ENCODE data around the gene MYOZ2. TPM values are rescaled to one million over a fixed set of nuclear protein-coding genes. Genes with fewer than 3 reads are reported as not detected.
"Not testable (repeated sequence)": the region's sequence is repeated elsewhere in the genome, so short reads cannot be mapped to it uniquely, and the experiment has no call there.

The MYOZ2 gene
- total and polyA plus RNA-seq, 2 experiments from 2014 or later, result 0.22 to 0.59 TPM

DNA sequence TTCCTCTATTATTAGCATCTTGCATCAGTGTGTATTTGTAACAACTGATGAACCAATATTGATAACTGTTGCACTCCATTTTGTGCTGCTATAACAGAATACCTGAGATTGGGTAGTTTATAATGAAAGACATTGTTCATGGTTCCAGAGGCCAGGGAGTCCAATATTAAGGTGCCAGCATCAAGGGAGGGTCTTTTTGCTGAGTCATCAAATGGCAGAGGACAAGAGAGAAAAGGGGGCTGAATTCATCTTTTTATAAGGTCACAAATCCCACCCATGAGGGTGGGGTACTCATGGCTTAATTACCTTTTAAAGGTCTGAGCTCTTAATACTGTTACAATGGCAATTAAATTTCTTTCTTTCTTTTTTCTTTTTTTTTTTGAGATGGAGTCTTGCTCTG is 7.2 kb downstream of the MYOZ2 start:
- in situ Hi-C loops (cut with MboI), result no loop called here
- no peaks in the 10 kb centered on the region for H3K79me2 ChIP-seq (ENCODE audit: insufficient read depth)
- H3K9me2 ChIP-seq (ENCODE audit: insufficient read depth), result no peaks in the 10 kb centered on the region
- no peak overlapping the region for H3K4me3 ChIP-seq
- no peak overlapping the region for H3K4me2 ChIP-seq (ENCODE audit: unreplicated experiment)
- H3K4me1 ChIP-seq (ENCODE audit: insufficient read depth), result peaks cover 22% of the 10 kb centered on the region
- no peak for DNase-seq
- no peak overlapping the region for H3K9ac ChIP-seq
- H3K27ac ChIP-seq, result no peak overlapping the region
- no peaks in the 10 kb centered on the region for H3K36me3 ChIP-seq (ENCODE audit: low read depth)
- H4K20me1 ChIP-seq (ENCODE audit: insufficient read depth), result no peaks in the 10 kb centered on the region
- TF ChIP-seq EZH2phosphoT487 (IDR thresholded peaks at IDR 0.05; ENCODE audit: insufficient read depth, low read depth), result no peak
- TF ChIP-seq EZH2 (IDR thresholded peaks at IDR 0.05; ENCODE audit: insufficient read depth, poor library complexity, severe bottlenecking), result no peak
- no peaks in the 10 kb centered on the region for H3K27me3 ChIP-seq (replicated peaks; ENCODE audit: insufficient read depth)
- no peaks in the 10 kb centered on the region for H3K9me3 ChIP-seq (ENCODE audit: low read depth)
- H2AFZ ChIP-seq, result no peak overlapping the region
- H3F3A ChIP-seq (ENCODE audit: insufficient read depth), result no peaks in the 10 kb centered on the region

- H3K36me3 ChIP-seq (ENCODE audit: low read depth); in situ Hi-C loops (cut with MboI); H3K4me3 ChIP-seq; H3K79me2 ChIP-seq (ENCODE audit: insufficient read depth); H3F3A ChIP-seq (ENCODE audit: insufficient read depth); H3K9me2 ChIP-seq (ENCODE audit: insufficient read depth); H2AFZ ChIP-seq; H3K4me2 ChIP-seq (ENCODE audit: unreplicated experiment); H3K9me3 ChIP-seq (ENCODE audit: low read depth); H4K20me1 ChIP-seq (ENCODE audit: insufficient read depth); DNase-seq; H3K27ac ChIP-seq; H3K9ac ChIP-seq; H3K27me3 ChIP-seq (replicated peaks; ENCODE audit: insufficient read depth): not testable (repeated sequence)
- 92 to 94% methylated on average over 10 of the region's 10 CpGs for WGBS, 2 experiments (ENCODE audit: low coverage in 1 of 2, low lambda C conversion rate in 2 of 2, missing lambda C conversion rate in 2 of 2)
- H3K4me1 ChIP-seq (ENCODE audit: insufficient read depth), result peaks cover 17% of the 10 kb centered on the region
Observed at GRCh38 chr4:119143341-119143740, 7.7 kb downstream of the MYOZ2 start.

DNA sequence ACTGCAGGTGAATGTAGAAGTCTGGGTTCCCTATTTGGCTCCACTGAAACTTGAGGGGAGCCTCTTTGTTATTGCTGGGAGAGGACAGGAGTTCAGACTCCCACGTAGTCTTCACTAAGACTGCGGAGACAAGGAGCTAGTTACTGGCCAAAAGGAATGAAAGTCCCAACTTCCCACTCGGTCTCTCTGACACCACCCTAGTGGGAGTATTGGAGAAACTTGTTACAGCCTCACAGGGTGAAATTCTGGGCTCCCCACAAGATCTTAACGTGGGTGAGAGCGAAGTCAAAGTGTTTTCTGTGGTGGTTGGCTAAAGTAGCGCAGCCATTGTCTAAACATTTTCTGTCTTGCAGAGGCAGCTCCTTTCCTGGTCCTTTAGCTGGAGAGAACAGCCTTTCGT is 13.5 kb downstream of the MYOZ2 start:
- Histone ChIP-seq H3K79me2 (ENCODE audit: insufficient read depth) (no peaks in the 10 kb centered on the region), H3K9ac (no peak overlapping the region), H3K4me1 (ENCODE audit: insufficient read depth) (no peaks in the 10 kb centered on the region), H4K20me1 (ENCODE audit: insufficient read depth) (no peaks in the 10 kb centered on the region), H3K27ac (no peak overlapping the region), H3K36me3 (ENCODE audit: low read depth) (no peaks in the 10 kb centered on the region), H2AFZ (no peak overlapping the region; the same call in 1 of the 2 replicates), H3F3A (ENCODE audit: insufficient read depth) (no peaks in the 10 kb centered on the region), H3K9me3 (ENCODE audit: low read depth) (no peaks in the 10 kb centered on the region), H3K9me2 (ENCODE audit: insufficient read depth) (0 out of 2 replicates have a peak, but pooled peaks cover 6% of the 10 kb centered on the region), H3K4me2 (ENCODE audit: unreplicated experiment) (no peak overlapping the region), H3K4me3 (no peak overlapping the region), H3K27me3 (replicated peaks; ENCODE audit: insufficient read depth) (no peaks in the 10 kb centered on the region)
- TF ChIP-seq EZH2phosphoT487 (IDR thresholded peaks at IDR 0.05; ENCODE audit: insufficient read depth, low read depth) (no peak), EZH2 (IDR thresholded peaks at IDR 0.05; ENCODE audit: insufficient read depth, poor library complexity, severe bottlenecking) (no peak)
- 71 to 72% methylated on average over 7 of the region's 7 CpGs for WGBS, 2 experiments (ENCODE audit: low coverage in 1 of 2, low lambda C conversion rate in 2 of 2, missing lambda C conversion rate in 2 of 2)
- DNase-seq, result no peak
- in situ Hi-C loops (cut with MboI), result no loop called here

- 92 to 96% methylated on average over 2 of the region's 2 CpGs for WGBS, 2 experiments (ENCODE audit: low coverage in 1 of 2, low lambda C conversion rate in 2 of 2, missing lambda C conversion rate in 2 of 2)
- no peaks in the 10 kb centered on the region for H3K36me3 ChIP-seq (ENCODE audit: low read depth)
- in situ Hi-C loops (cut with MboI), result no loop called here
- H3K27ac ChIP-seq, result no peak overlapping the region
- no peaks in the 10 kb centered on the region for H3K79me2 ChIP-seq (ENCODE audit: insufficient read depth)
- no peak overlapping the region for H3K4me3 ChIP-seq
- no peaks in the 10 kb centered on the region for H3K9me3 ChIP-seq (ENCODE audit: low read depth)
- no peak overlapping the region for H2AFZ ChIP-seq
- H3K9ac ChIP-seq, result no peak overlapping the region
- TF ChIP-seq EZH2phosphoT487 (IDR thresholded peaks at IDR 0.05; ENCODE audit: insufficient read depth, low read depth) (no peak), EZH2 (IDR thresholded peaks at IDR 0.05; ENCODE audit: insufficient read depth, poor library complexity, severe bottlenecking) (no peak)
- no peaks in the 10 kb centered on the region for H3K27me3 ChIP-seq (replicated peaks; ENCODE audit: insufficient read depth)
- no peaks in the 10 kb centered on the region for H4K20me1 ChIP-seq (ENCODE audit: insufficient read depth)
- H3K4me2 ChIP-seq (ENCODE audit: unreplicated experiment), result no peak overlapping the region
- H3K9me2 ChIP-seq (ENCODE audit: insufficient read depth), result 0 out of 2 replicates have a peak, but pooled peaks cover 6% of the 10 kb centered on the region
- no peak for DNase-seq
- no peaks in the 10 kb centered on the region for H3F3A ChIP-seq (ENCODE audit: insufficient read depth)
- H3K4me1 ChIP-seq (ENCODE audit: insufficient read depth), result no peaks in the 10 kb centered on the region
Observed at GRCh38 chr4:119151161-119151560, 15.5 kb downstream of the MYOZ2 start.

GRCh38 chr4:119152741-119153140 is 17.1 kb downstream of the MYOZ2 start:
- no peak overlapping the region for H2AFZ ChIP-seq
- 71 to 88% methylated on average over 2 of the region's 2 CpGs for WGBS, 2 experiments (ENCODE audit: low coverage in 1 of 2, low lambda C conversion rate in 2 of 2, missing lambda C conversion rate in 2 of 2)

More at GRCh38 chr4:119152741-119153140, 17.1 kb downstream of the MYOZ2 start:
- TF ChIP-seq EZH2 (IDR thresholded peaks at IDR 0.05; ENCODE audit: insufficient read depth, poor library complexity, severe bottlenecking) (no peak), EZH2phosphoT487 (IDR thresholded peaks at IDR 0.05; ENCODE audit: insufficient read depth, low read depth) (no peak)
- H3K4me3 ChIP-seq, result no peak overlapping the region
- in situ Hi-C loops (cut with MboI), result no loop called here
- no peaks in the 10 kb centered on the region for H3K9me3 ChIP-seq (ENCODE audit: low read depth)
- no peaks in the 10 kb centered on the region for H4K20me1 ChIP-seq (ENCODE audit: insufficient read depth)
- H3K36me3 ChIP-seq (ENCODE audit: low read depth), result no peaks in the 10 kb centered on the region
- H3K27me3 ChIP-seq (replicated peaks; ENCODE audit: insufficient read depth), result no peaks in the 10 kb centered on the region
- H3K4me2 ChIP-seq (ENCODE audit: unreplicated experiment), result no peak overlapping the region
- no peak for DNase-seq
- H3K79me2 ChIP-seq (ENCODE audit: insufficient read depth), result no peaks in the 10 kb centered on the region
- H3K4me1 ChIP-seq (ENCODE audit: insufficient read depth), result no peaks in the 10 kb centered on the region
- 0 out of 2 replicates have a peak, but pooled peaks cover 6% of the 10 kb centered on the region for H3K9me2 ChIP-seq (ENCODE audit: insufficient read depth)
- no peak overlapping the region for H3K27ac ChIP-seq
- H3K9ac ChIP-seq, result no peak overlapping the region
- no peaks in the 10 kb centered on the region for H3F3A ChIP-seq (ENCODE audit: insufficient read depth)

Measured in GM23248 (cell line).